NCI-H2029 (cell line): ENCODE data around the gene FAM131C.

ENCODE experiments used
- DNase-seq: peaks from one replicate; lab custom pipeline; 2025; lab: John Stamatoyannopoulos, UW

The FAM131C gene

GRCh38 chr1:16101623-16102022, 28.2 kb upstream of the FAM131C start:
- DNase-seq = no peak

- no peak for DNase-seq
Measured at GRCh38 chr1:16099412-16099811, 26.0 kb upstream of the FAM131C start.

- DNase-seq = no peak
Measured at GRCh38 chr1:16095447-16095846, 22.0 kb upstream of the FAM131C start.

- DNase-seq = no peak
Measured at GRCh38 chr1:16094453-16095158, 21.2 kb upstream of the FAM131C start.

- DNase-seq = no peak
Measured at GRCh38 chr1:16093611-16094010, 20.2 kb upstream of the FAM131C start.

GRCh38 chr1:16092923-16093511, 19.6 kb upstream of the FAM131C start:
- DNase-seq = no peak

- DNase-seq = no peak
Measured at GRCh38 chr1:16092097-16092922, 18.9 kb upstream of the FAM131C start.

GRCh38 chr1:16091296-16091695, 17.8 kb upstream of the FAM131C start:
- DNase-seq = peak; percentile 41

- DNase-seq = no peak
Measured at GRCh38 chr1:16090076-16090826, 16.8 kb upstream of the FAM131C start.

- DNase-seq = no peak
Measured at GRCh38 chr1:16088996-16089395, 15.5 kb upstream of the FAM131C start.

GRCh38 chr1:16088351-16088911, 15.0 kb upstream of the FAM131C start:
- no peak for DNase-seq

GRCh38 chr1:16087733-16088132, 14.3 kb upstream of the FAM131C start:
- DNase-seq = no peak

GRCh38 chr1:16085522-16085921, 12.1 kb upstream of the FAM131C start:
- no peak for DNase-seq

- no peak for DNase-seq
Measured at GRCh38 chr1:16083486-16083885, 10.0 kb upstream of the FAM131C start.

GRCh38 chr1:16082283-16083038, 9.0 kb upstream of the FAM131C start:
- DNase-seq = peak; percentile 28

- no peak for DNase-seq
Measured at GRCh38 chr1:16081636-16082035, 8.2 kb upstream of the FAM131C start.

- DNase-seq = no peak
Measured at GRCh38 chr1:16080422-16081150, 7.1 kb upstream of the FAM131C start.

- peak; percentile 33 for DNase-seq
Measured at GRCh38 chr1:16078925-16079656, 5.6 kb upstream of the FAM131C start.

GRCh38 chr1:16077406-16078245, 4.2 kb upstream of the FAM131C start:
- DNase-seq = no peak
